HCT116 (cell line): ENCODE measurements around the gene GRK6. TPM values are rescaled to one million over a fixed set of nuclear protein-coding genes. Genes with fewer than 3 reads are reported as not detected.
A peak's percentile ranks its signal among the peaks of the same experiment; 100 is the strongest.

Experiments
- ATAC-seq: fragments of 200-7000 bp; cut with Tn5 transposase; 2 replicates; pipeline ENCODE4 v1.9.1; 2020; ENCODE audit warnings: mild to moderate bottlenecking, moderate library complexity
- BruUV-seq: library from RNA; stranded (reverse); fragments of 400-500 nt; replicated peaks from 2 replicates; lab custom pipeline; 2021; lab: Mats Ljungman, UMichigan
- CTCF ChIA-PET: fragments of 300-600 bp; sonication (Branson Sonifier 250); formaldehyde crosslinking; loops from one replicate; lab custom pipeline; 2021; ENCODE audit warnings: antibody characterized with exemption; lab: Charles Lee
- POLR2A ChIA-PET: fragments of 300-600, 350-600 bp; sonication (Branson Sonifier 250); formaldehyde crosslinking; loops from one replicate; lab custom pipeline; 2021; ENCODE audit warnings: antibody characterized with exemption; lab: Charles Lee
- RAD21 ChIA-PET, 2 experiments: fragments of 300-600 bp; sonication (Branson Sonifier 250); formaldehyde crosslinking; loops; one replicate each; lab custom pipeline; 2023; ENCODE audit warnings: low total read pairs in 2 of 2; ENCODE audit not compliant: uncharacterized antibody in 2 of 2, unreplicated experiment in 2 of 2, low non-redundant PET in 1 of 2; lab: Charles Lee
- DNase-seq: peaks from one replicate; pipeline ENCODE4 v3.0.0-alpha.2; 2010; ENCODE audit warnings: low read depth, low spot score
- H2AFZ ChIP-seq: fragments of 200-600 bp; shearing (Covaris generic), sonication (generic); 2 replicates; pipeline ENCODE4 v1.6.1; 2017; ENCODE audit warnings: low read depth, mixed run types, mixed read lengths, antibody characterized with exemption, low read length; ENCODE audit not compliant: poor library complexity, severe bottlenecking
- H3K27ac ChIP-seq: 2 replicates; pipeline ENCODE4 v1.5.1; 2012; ENCODE audit warnings: low read depth, low read length
- H3K27me3 ChIP-seq: fragments of 200-600 bp; sonication (generic); 2 replicates; pipeline ENCODE4 v1.6.1; 2016; ENCODE audit warnings: mixed run types, low read length, mixed read lengths; ENCODE audit not compliant: insufficient read depth
- H3K36me3 ChIP-seq, 2 experiments: fragments of 200-500 bp in 1 of 2; fragments of 200-600 bp in 1 of 2; sonication (Bioruptor generic) in 1 of 2; sonication (generic) in 1 of 2; 2 replicates each; pipeline versions ENCODE4 v1.5.1 to v1.6.1; 2014 to 2016; ENCODE audit warnings: low read length in 2 of 2, inconsistent platforms in 1 of 2, mixed read lengths in 1 of 2, mixed run types in 1 of 2; ENCODE audit not compliant: insufficient read depth in 2 of 2, control insufficient read depth in 1 of 2
- H3K4me1 ChIP-seq, 2 experiments: fragments of 200-600 bp in 1 of 2; sonication (generic) in 1 of 2; 2 replicates each; pipeline versions ENCODE4 v1.5.1 to v1.6.1; 2012 to 2017; ENCODE audit warnings: low read length in 2 of 2, inconsistent platforms in 1 of 2, mild to moderate bottlenecking in 1 of 2, mixed read lengths in 1 of 2, mixed run types in 1 of 2, moderate library complexity in 1 of 2; ENCODE audit not compliant: insufficient read depth in 2 of 2, control insufficient read depth in 1 of 2
- H3K4me2 ChIP-seq: fragments of 200-600 bp; sonication (generic); 2 replicates; pipeline ENCODE4 v1.6.1; 2017; ENCODE audit warnings: mixed run types, low read length, mixed read lengths
- H3K4me3 ChIP-seq, 2 experiments: fragments of 200-600 bp in 1 of 2; sonication (generic) in 1 of 2; replicated peaks in 1 of 2; 2 replicates each; pipeline ENCODE4 v1.5.1; 2011 to 2016; ENCODE audit warnings: low read length in 2 of 2, control low read depth in 1 of 2, low read depth in 1 of 2, mild to moderate bottlenecking in 1 of 2, mixed read lengths in 1 of 2, mixed run types in 1 of 2
- H3K79me2 ChIP-seq: fragments of 200-600 bp; sonication (generic); 2 replicates; pipeline ENCODE4 v1.6.1; 2017; ENCODE audit warnings: mild to moderate bottlenecking, mixed run types, low read length, moderate library complexity, mixed read lengths; ENCODE audit not compliant: insufficient read depth
- H3K9ac ChIP-seq: fragments of 200-600 bp; sonication (generic); 2 replicates; pipeline ENCODE4 v1.6.1; 2016; ENCODE audit warnings: low read length, mixed read lengths
- H3K9me2 ChIP-seq: fragments of 200-600 bp; sonication (generic), shearing (Covaris generic); 2 replicates; pipeline ENCODE4 v1.6.1; 2017; ENCODE audit warnings: mixed run types, mild to moderate bottlenecking, moderate library complexity; ENCODE audit not compliant: insufficient read depth
- H3K9me3 ChIP-seq, 2 experiments: fragments of 200-500 bp in 1 of 2; fragments of 200-600 bp in 1 of 2; sonication (Bioruptor generic) in 1 of 2; sonication (generic) in 1 of 2; 2 replicates each; pipeline ENCODE4 v1.6.1; 2014 to 2017; ENCODE audit warnings: low read length in 2 of 2, mixed read lengths in 2 of 2, inconsistent platforms in 1 of 2, low read depth in 1 of 2, mild to moderate bottlenecking in 1 of 2, mixed run types in 1 of 2, moderate library complexity in 1 of 2; ENCODE audit not compliant: control insufficient read depth in 1 of 2, insufficient read depth in 1 of 2
- H4K20me1 ChIP-seq: fragments of 200-600 bp; sonication (generic), shearing (Covaris generic); 2 replicates; pipeline ENCODE4 v1.6.1; 2017; ENCODE audit warnings: mixed run types, mild to moderate bottlenecking, moderate library complexity; ENCODE audit not compliant: insufficient read depth
- ATF3 ChIP-seq: IDR thresholded peaks from 2 replicates; pipeline ENCODE4 v1.6.1; 2012
- CEBPB ChIP-seq: IDR thresholded peaks from 2 replicates; pipeline ENCODE4 v1.6.1; 2012; ENCODE audit warnings: low read depth
- ELF1 ChIP-seq: IDR thresholded peaks from 2 replicates; pipeline ENCODE4 v1.6.1; 2012; ENCODE audit warnings: low read depth, borderline replicate concordance
- POLR2AphosphoS5 ChIP-seq: IDR thresholded peaks from 2 replicates; pipeline ENCODE4 v1.6.1; 2011; ENCODE audit warnings: mild to moderate bottlenecking, low read depth, low read length, moderate library complexity
- REST ChIP-seq: IDR thresholded peaks from 2 replicates; pipeline ENCODE4 v1.6.1; 2012; ENCODE audit warnings: low read depth
- TCF7L2 ChIP-seq: IDR thresholded peaks from 2 replicates; pipeline ENCODE4 v1.7.0; 2011; ENCODE audit warnings: borderline replicate concordance, inconsistent platforms; ENCODE audit not compliant: insufficient read depth, insufficient read length; ENCODE audit errors: extremely low read depth
- ZFX ChIP-seq: fragments of 450-650 bp; IDR thresholded peaks from 2 replicates; pipeline ENCODE4 v1.6.1; 2017
- intact Hi-C: fragments of 100-400 bp; cut with micrococcal nuclease; formaldehyde crosslinking; loops from 2 replicates; pipeline ENCODE4 v1.10.0; 2022
- total RNA-seq: library from RNA; stranded (reverse); gene quantifications from one replicate; pipeline ENCODE4 v1.2.1, GENCODE V29; 2021; ENCODE audit not compliant: unreplicated experiment

The GRK6 gene
- total RNA-seq, 1 experiment from 2014 or later: 89.3 TPM

- CTCF ChIA-PET: interaction anchor here (0.9 to 3.1 kb wide), 15 partner anchors 11 to 275 kb away, joined by 3 to 65 read pairs (median 16); partner anchors contain the start of genes GRK6 and PDLIM7
- Histone ChIP-seq H4K20me1 (no peaks in the 10 kb centered on the region), H3K9me2 (no peaks in the 10 kb centered on the region), H3K79me2 (no peaks in the 10 kb centered on the region)
- TF ChIP-seq POLR2AphosphoS5: no peak
- TF ChIP-seq, all 23 proteins: peak for 0
- POLR2A ChIA-PET: interaction anchor here (1.0 to 2.6 kb wide), 9 partner anchors 10 to 108 kb away, joined by 4 to 14 read pairs (median 6); partner anchors contain the start of genes GRK6 and PDLIM7
- H3K4me2 ChIP-seq: peak overlapping the region; percentile 64
- peak overlapping the region in 1 of 2 experiments; percentile 5; a peak in 1 of 4 replicates for H3K4me3 ChIP-seq
- peak overlapping the region; percentile 63 for H3K27ac ChIP-seq
- H3K36me3 ChIP-seq: no peaks in the 10 kb centered on the region
- peak overlapping the region; percentile 43 for H3K9ac ChIP-seq
- ATAC-seq (peak; percentile 69), DNase-seq (peak; percentile 70)
- intact Hi-C loops: loop anchor here (1.0 to 5.0 kb wide), 4 partner anchors 65 to 112 kb away; partner anchors contain the start of gene PDLIM7
- H2AFZ ChIP-seq: peak overlapping the region; percentile 63
- RAD21 ChIA-PET: interaction anchor here (0.6 to 1.9 kb wide), 7 partner anchors 13 to 79 kb away, joined by 3 to 8 read pairs (median 3); partner anchors contain the start of gene GRK6 (in 1 of the 2)
- BruUV-seq: no TSS peak
- H3K27me3 ChIP-seq: no peaks in the 10 kb centered on the region
- H3K4me1 ChIP-seq: peaks cover 24 to 43% of the 10 kb centered on the region in 2 experiments
- H3K9me3 ChIP-seq: no peaks in the 10 kb centered on the region
Observed at GRCh38 chr5:177389241-177390169, 37.0 kb upstream of the GRK6 start.

- no TSS peak for BruUV-seq
- CTCF ChIA-PET: interaction anchor here (0.6 to 3.1 kb wide), 20 partner anchors 11 to 277 kb away, joined by 3 to 65 read pairs (median 8); partner anchors contain the start of genes GRK6 and PDLIM7
- Histone ChIP-seq H3K9me2 (no peaks in the 10 kb centered on the region), H3K4me3 (no peak overlapping the region), H3K9ac (peak overlapping the region; percentile 43), H3K27ac (peak overlapping the region; percentile 63), H3K27me3 (no peaks in the 10 kb centered on the region), H3K36me3 (no peaks in the 10 kb centered on the region), H2AFZ (peak overlapping the region; percentile 63), H3K4me2 (peak overlapping the region; percentile 64), H3K79me2 (no peaks in the 10 kb centered on the region), H3K4me1 (peaks cover 24 to 43% of the 10 kb centered on the region in 2 experiments), H4K20me1 (no peaks in the 10 kb centered on the region), H3K9me3 (no peaks in the 10 kb centered on the region)
- DNase-seq (peak; percentile 81), ATAC-seq (peak; percentile 78)
- POLR2A ChIA-PET: interaction anchor here (1.0 to 2.6 kb wide), 7 partner anchors 12 to 107 kb away, joined by 3 to 14 read pairs (median 7); partner anchors contain the start of genes GRK6 and PDLIM7
- intact Hi-C loops: loop anchor here (1.0 kb wide), 3 partner anchors 64 to 111 kb away; partner anchors contain the start of gene PDLIM7
- RAD21 ChIA-PET: interaction anchor here (0.6 to 1.9 kb wide), 9 partner anchors 12 to 111 kb away, joined by 3 to 8 read pairs (median 4); partner anchors contain the start of gene GRK6 (in 1 of the 2)
- peak; percentile 21; the same call in 1 of the 2 replicates for TF ChIP-seq ZFX
- TF ChIP-seq TCF7L2: peak; percentile 46
- TF ChIP-seq POLR2AphosphoS5: peak; percentile 39; the same call in 1 of the 2 replicates
- no peak for TF ChIP-seq CEBPB
- TF ChIP-seq ELF1: no peak
- no peak for TF ChIP-seq REST
- TF ChIP-seq ATF3: no peak
Observed at GRCh38 chr5:177390363-177391300, 35.8 kb upstream of the GRK6 start.
